Loucy (cell line): ENCODE measurements around the gene MITF.

Source experiments
- H2AFZ ChIP-seq: fragments of 200-600 bp; sonication (generic); 2 replicates; pipeline ENCODE4 v1.6.0; 2016; ENCODE audit warnings: antibody characterized with exemption, mild to moderate bottlenecking, low read length, moderate library complexity
- H3F3A ChIP-seq: fragments of 200-600 bp; 2 replicates; pipeline ENCODE4 v1.6.0; 2016; ENCODE audit warnings: antibody characterized with exemption, low read depth, mild to moderate bottlenecking
- H3K27me3 ChIP-seq: fragments of 200-600 bp; sonication (generic); 2 replicates; pipeline ENCODE4 v1.6.1; 2014; ENCODE audit warnings: low read length, mild to moderate bottlenecking; ENCODE audit not compliant: insufficient read depth, poor library complexity, severe bottlenecking
- H3K36me3 ChIP-seq: fragments of 200-600 bp; sonication (generic); 2 replicates; pipeline ENCODE4 v1.6.1; 2016; ENCODE audit warnings: low read length; ENCODE audit not compliant: insufficient read depth
- H3K4me1 ChIP-seq: fragments of 200-600 bp; sonication (generic); 2 replicates; pipeline ENCODE4 v1.5.1; 2014; ENCODE audit warnings: low read length, mild to moderate bottlenecking; ENCODE audit not compliant: insufficient read depth, poor library complexity, severe bottlenecking
- H3K4me2 ChIP-seq: fragments of 200-600 bp; sonication (generic); 2 replicates; pipeline ENCODE4 v1.6.0; 2014; ENCODE audit warnings: antibody characterized with exemption, low read length, low read depth, mild to moderate bottlenecking; ENCODE audit not compliant: poor library complexity, severe bottlenecking
- H3K4me3 ChIP-seq: fragments of 200-600 bp; sonication (generic); 2 replicates; pipeline ENCODE4 v1.5.1; 2014; ENCODE audit warnings: low read length, mild to moderate bottlenecking, mixed read lengths; ENCODE audit not compliant: poor library complexity, severe bottlenecking
- H3K79me2 ChIP-seq: fragments of 200-600 bp; sonication (generic); 2 replicates; pipeline ENCODE4 v1.6.1; 2014; ENCODE audit warnings: low read length; ENCODE audit not compliant: insufficient read depth
- H3K9ac ChIP-seq: fragments of 200-600 bp; sonication (generic); 2 replicates; pipeline ENCODE4 v1.6.0; 2014; ENCODE audit warnings: mild to moderate bottlenecking, low read depth, low read length, moderate library complexity; ENCODE audit not compliant: poor library complexity, severe bottlenecking
- H3K9me2 ChIP-seq: fragments of 200-600 bp; sonication (generic); replicated peaks from 2 replicates; pipeline ENCODE4 v1.6.1; 2016; ENCODE audit warnings: low read depth, low read length, mixed read lengths
- H3K9me3 ChIP-seq: fragments of 200-600 bp; sonication (generic); 2 replicates; pipeline ENCODE4 v1.6.1; 2014; ENCODE audit warnings: mild to moderate bottlenecking, antibody characterized with exemption, low read length, low read depth; ENCODE audit not compliant: insufficient read depth
- H4K20me1 ChIP-seq: fragments of 200-600 bp; sonication (generic); 2 replicates; pipeline ENCODE4 v1.6.0; 2014; ENCODE audit warnings: antibody characterized with exemption, low read length, mild to moderate bottlenecking; ENCODE audit not compliant: insufficient read depth, poor library complexity, severe bottlenecking
- CTCF ChIP-seq: fragments of 200-600 bp; sonication (generic); conservative IDR thresholded peaks from 2 replicates; pipeline ENCODE4 v1.5.1; 2014; ENCODE audit warnings: mild to moderate bottlenecking, antibody characterized with exemption, low read length
- EZH2phosphoT487 ChIP-seq: fragments of 200-600 bp; IDR thresholded peaks from 2 replicates; pipeline ENCODE4 v1.6.1; 2018; ENCODE audit warnings: antibody characterized with exemption, mild to moderate bottlenecking, moderate library complexity, borderline replicate concordance

Gene MITF

GRCh38 chr3:69869643-69870042 lies 130.4 kb downstream of the MITF start:
- no peak overlapping the region for H2AFZ ChIP-seq
- H4K20me1 ChIP-seq = no peaks in the 10 kb centered on the region
- no peaks in the 10 kb centered on the region for H3F3A ChIP-seq
- H3K79me2 ChIP-seq = no peaks in the 10 kb centered on the region
- no peaks in the 10 kb centered on the region for H3K9me3 ChIP-seq
- TF ChIP-seq EZH2phosphoT487 (no peak), CTCF (no peak)
- no peak overlapping the region for H3K4me2 ChIP-seq
- no peaks in the 10 kb centered on the region for H3K36me3 ChIP-seq
- no peak overlapping the region for H3K9ac ChIP-seq
- no peak overlapping the region for H3K4me3 ChIP-seq
- H3K27me3 ChIP-seq = no peaks in the 10 kb centered on the region
- no peaks in the 10 kb centered on the region for H3K4me1 ChIP-seq
- H3K9me2 ChIP-seq = no peaks in the 10 kb centered on the region

- Histone ChIP-seq H3K9me2 (no peaks in the 10 kb centered on the region), H2AFZ (no peak overlapping the region), H3F3A (no peaks in the 10 kb centered on the region), H4K20me1 (no peaks in the 10 kb centered on the region), H3K36me3 (no peaks in the 10 kb centered on the region), H3K9ac (no peak overlapping the region), H3K79me2 (no peaks in the 10 kb centered on the region), H3K9me3 (no peaks in the 10 kb centered on the region), H3K4me1 (no peaks in the 10 kb centered on the region), H3K4me2 (no peak overlapping the region), H3K27me3 (no peaks in the 10 kb centered on the region), H3K4me3 (no peak overlapping the region)
- TF ChIP-seq CTCF (no peak), EZH2phosphoT487 (no peak)
Observed at GRCh38 chr3:69871251-69871650, 132.0 kb downstream of the MITF start.

GRCh38 chr3:69871868-69872267 lies 132.6 kb downstream of the MITF start:
- no peaks in the 10 kb centered on the region for H4K20me1 ChIP-seq
- H3K36me3 ChIP-seq = no peaks in the 10 kb centered on the region
- no peaks in the 10 kb centered on the region for H3K27me3 ChIP-seq
- no peaks in the 10 kb centered on the region for H3F3A ChIP-seq
- H3K9ac ChIP-seq = no peak overlapping the region
- no peaks in the 10 kb centered on the region for H3K9me3 ChIP-seq
- H3K9me2 ChIP-seq = no peaks in the 10 kb centered on the region
- TF ChIP-seq EZH2phosphoT487 = no peak
- TF ChIP-seq CTCF = no peak
- H2AFZ ChIP-seq = no peak overlapping the region
- no peaks in the 10 kb centered on the region for H3K79me2 ChIP-seq
- no peak overlapping the region for H3K4me2 ChIP-seq
- no peak overlapping the region for H3K4me3 ChIP-seq
- H3K4me1 ChIP-seq = no peaks in the 10 kb centered on the region
